ENCODE results near the gene IFNL3. TPM values are rescaled to one million over a fixed set of nuclear protein-coding genes. Genes with fewer than 3 reads are reported as not detected.
A peak's percentile ranks its signal among the peaks of the same experiment; 100 is the strongest.
"Not testable (repeated sequence)": the region's sequence is repeated elsewhere in the genome, so short reads cannot be mapped to it uniquely, and the experiment has no call there.

IFNL3 gene
- total and polyA plus RNA-seq, 9 of the 15 experiments (the other 6 are each of a cell fraction or from before 2014, with no cell fraction given): not detected

DNA sequence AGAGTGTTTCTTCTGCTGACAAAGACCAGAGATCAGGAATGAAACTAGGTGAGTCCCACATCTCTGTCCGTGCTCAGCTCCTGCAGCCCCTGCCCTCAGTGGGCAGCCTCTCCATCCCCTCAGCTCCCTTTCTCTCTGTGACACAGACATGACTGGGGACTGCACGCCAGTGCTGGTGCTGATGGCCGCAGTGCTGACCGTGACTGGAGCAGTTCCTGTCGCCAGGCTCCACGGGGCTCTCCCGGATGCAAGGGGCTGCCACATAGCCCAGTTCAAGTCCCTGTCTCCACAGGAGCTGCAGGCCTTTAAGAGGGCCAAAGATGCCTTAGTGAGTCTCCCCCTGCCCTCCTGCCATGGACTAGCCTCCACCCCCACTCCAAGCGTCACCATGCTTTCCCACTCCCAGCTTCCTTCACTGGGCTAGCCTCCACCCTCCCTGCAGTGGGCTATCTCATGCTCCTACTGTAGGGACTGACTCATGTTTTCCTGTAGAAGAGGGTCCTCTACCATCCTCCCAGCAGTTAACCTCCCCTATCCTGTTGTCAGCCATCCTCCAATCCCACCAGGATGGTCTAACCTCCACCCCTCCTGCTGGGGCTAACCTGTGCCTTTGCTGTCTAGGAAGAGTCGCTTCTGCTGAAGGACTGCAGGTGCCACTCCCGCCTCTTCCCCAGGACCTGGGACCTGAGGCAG, 23.9 kb upstream of the IFNL3 start:
- H3K9ac ChIP-seq (ENCODE audit: insufficient read depth in 1 of 2, low read depth in 2 of 2, low read length in 2 of 2); CTCF ChIA-PET (ENCODE audit: low intra/inter-chr PET ratio); DNase-seq (ENCODE audit: extremely low read depth in 1 of 4, low spot score in 3 of 4); H2AFZ ChIP-seq (ENCODE audit: low read depth, low read length); H3K9me3 ChIP-seq (replicated peaks; ENCODE audit: control insufficient read depth, insufficient read depth, low read depth, low read length); POLR2A ChIA-PET; intact Hi-C loops (cut with micrococcal nuclease); H3K27ac ChIP-seq (ENCODE audit: extremely low read depth, low read depth, low read length); BruUV-seq (replicated peaks); H4K20me1 ChIP-seq (replicated peaks; ENCODE audit: control insufficient read depth, insufficient read depth, low read length); H3K9me1 ChIP-seq (ENCODE audit: control insufficient read depth, insufficient read depth, low read length); H3K36me3 ChIP-seq (ENCODE audit: control insufficient read depth, insufficient read depth, low read length); FAIRE-seq; H3K79me2 ChIP-seq (ENCODE audit: control insufficient read depth, insufficient read depth, low read length); in situ Hi-C loops (cut with MboI); H3K4me3 ChIP-seq; H3K4me2 ChIP-seq (ENCODE audit: insufficient read depth, low read length); H3K27me3 ChIP-seq (ENCODE audit: control insufficient read depth in 2 of 2, insufficient read depth in 2 of 2, low read length in 2 of 2): not testable (repeated sequence)
- TF ChIP-seq FOXK2 (conservative IDR thresholded peaks at IDR 0.05 in 1 of 2, IDR thresholded peaks at IDR 0.05 in 1 of 2; ENCODE audit: low read depth in 2 of 2) (0 out of 4 replicates have a peak, but pooled peaks of 1 of the 2 experiments have one; percentile 26), RCOR1 (IDR thresholded peaks at IDR 0.05; ENCODE audit: borderline replicate concordance in 1 of 2, low read depth in 2 of 2, low read length in 2 of 2) (0 out of 4 replicates have a peak, but pooled peaks of 1 of the 2 experiments have one; percentile 8), KDM1A (IDR thresholded peaks at IDR 0.05) (peak; percentile 21 to 57; a peak in 2 of 4 replicates), TRIM24 (IDR thresholded peaks at IDR 0.05) (peak in 1 of 2 experiments; percentile 83; a peak in 2 of 4 replicates), ZKSCAN3 (CRISPR knock-in tag; IDR thresholded peaks at IDR 0.05) (peak; percentile 97)
- H3K4me1 ChIP-seq (replicated peaks in 1 of 2; ENCODE audit: control insufficient read depth in 2 of 2, insufficient read depth in 2 of 2, low read length in 2 of 2): peaks cover 0 to 22% of the 10 kb centered on the region in 2 experiments; a peak in 2 of 5 replicates
- WGBS (ENCODE audit: insufficient coverage, low coverage, missing lambda C conversion rate): 13% methylated on average over 3 of the region's 10 CpGs
- ATAC-seq: peak; percentile 17; the same call in 2 of the 3 replicates

- H3K9me3 ChIP-seq (replicated peaks; ENCODE audit: control insufficient read depth, insufficient read depth, low read depth, low read length); CTCF ChIA-PET (ENCODE audit: low intra/inter-chr PET ratio); H3K27me3 ChIP-seq (ENCODE audit: control insufficient read depth in 2 of 2, insufficient read depth in 2 of 2, low read length in 2 of 2); H3K4me3 ChIP-seq; H3K27ac ChIP-seq (ENCODE audit: extremely low read depth, low read depth, low read length); H3K4me2 ChIP-seq (ENCODE audit: insufficient read depth, low read length); H4K20me1 ChIP-seq (replicated peaks; ENCODE audit: control insufficient read depth, insufficient read depth, low read length); BruUV-seq (replicated peaks); H3K79me2 ChIP-seq (ENCODE audit: control insufficient read depth, insufficient read depth, low read length); intact Hi-C loops (cut with micrococcal nuclease); in situ Hi-C loops (cut with MboI); DNase-seq (ENCODE audit: extremely low read depth in 1 of 4, low spot score in 3 of 4); H3K36me3 ChIP-seq (ENCODE audit: control insufficient read depth, insufficient read depth, low read length); H3K9ac ChIP-seq (ENCODE audit: insufficient read depth in 1 of 2, low read depth in 2 of 2, low read length in 2 of 2); H3K9me1 ChIP-seq (ENCODE audit: control insufficient read depth, insufficient read depth, low read length); H2AFZ ChIP-seq (ENCODE audit: low read depth, low read length): not testable (repeated sequence)
- ATAC-seq (peak; percentile 89), FAIRE-seq (peak; percentile 83)
- POLR2A ChIA-PET: interaction anchor here (0.6 kb wide), 1 partner anchor 49 kb away, joined by 4 read pairs; no protein-coding TSS in a partner anchor
- H3K4me1 ChIP-seq (replicated peaks in 1 of 2; ENCODE audit: control insufficient read depth in 2 of 2, insufficient read depth in 2 of 2, low read length in 2 of 2): peaks cover 0 to 22% of the 10 kb centered on the region in 2 experiments; a peak in 2 of 5 replicates
- WGBS (ENCODE audit: insufficient coverage, low coverage, missing lambda C conversion rate): no CpG with 5 or more reads among the region's 1 CpG
These were observed 23.3 kb upstream of the IFNL3 start, which contains the start of gene IFNL2 for GRCh38 chr19:39268085-39268484. IFNL2 (plus strand) TSS chr19:39268396; CDS start chr19:39268569, 173 bp downstream.
